PC-9 (cell line): ENCODE results near the gene ENDOG.

ENCODE experiments used
- CTCF ChIP-seq: fragments of 200-600 bp; sonication (generic); conservative IDR thresholded peaks from 2 replicates; pipeline ENCODE4 v1.6.1; 2017; ENCODE audit warnings: mixed run types, antibody characterized with exemption, mild to moderate bottlenecking, moderate library complexity
- EZH2 ChIP-seq: fragments of 200-600 bp; sonication (generic); IDR thresholded peaks from 2 replicates; pipeline ENCODE4 v1.8.0; 2017; ENCODE audit warnings: antibody characterized with exemption, low read depth

GRCh38 chr9:128836509-128837145 lies 18.3 kb downstream of the ENDOG start:
- no peak for TF ChIP-seq CTCF
- TF ChIP-seq EZH2 = no peak
